ENCODE measurements around the gene GALNT6.
"Not testable (repeated sequence)": the region's sequence is repeated elsewhere in the genome, so short reads cannot be mapped to it uniquely, and the experiment has no call there.

The GALNT6 gene

DNA sequence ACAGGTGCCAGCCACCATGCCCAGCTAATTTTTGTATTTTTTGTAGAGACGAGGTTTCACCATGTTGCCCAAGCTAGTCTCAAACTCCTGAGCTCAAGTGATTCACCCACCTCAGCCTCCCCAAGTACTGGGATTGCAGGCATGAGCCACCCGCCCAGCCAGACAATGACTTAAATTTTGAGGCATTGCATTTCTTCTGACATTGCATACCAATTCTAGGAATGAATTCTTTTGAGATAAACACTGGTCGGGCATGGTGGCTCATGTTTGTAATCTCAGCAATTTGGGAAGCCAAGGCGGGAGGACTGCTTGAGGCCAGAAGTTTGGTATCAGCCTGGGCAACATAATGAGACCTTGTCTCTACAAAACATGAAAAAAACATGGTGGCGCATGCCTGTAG lies 42.2 kb downstream of the GALNT6 start:
- no peak for DNase-seq

DNA sequence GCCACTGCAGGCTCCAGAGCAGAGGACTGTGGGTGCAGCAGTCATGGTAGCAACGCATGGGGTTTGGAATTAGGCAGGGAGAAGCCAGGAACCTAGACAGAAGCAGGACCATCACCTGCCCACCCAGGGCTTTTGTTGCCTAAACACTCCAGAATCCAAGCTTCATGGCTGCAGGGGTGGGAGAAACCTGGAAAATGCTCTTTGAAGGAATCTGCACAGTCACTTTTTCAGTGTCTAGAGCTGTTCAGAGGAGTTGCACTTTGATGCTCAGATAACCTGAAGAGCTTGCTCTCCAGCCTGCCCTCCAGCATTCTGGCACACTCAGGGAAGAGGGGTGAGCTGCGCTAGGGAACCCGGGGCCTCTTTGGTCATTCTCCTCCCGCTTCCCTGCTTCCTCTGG lies 43.1 kb downstream of the GALNT6 start:
- DNase-seq = no peak

DNA sequence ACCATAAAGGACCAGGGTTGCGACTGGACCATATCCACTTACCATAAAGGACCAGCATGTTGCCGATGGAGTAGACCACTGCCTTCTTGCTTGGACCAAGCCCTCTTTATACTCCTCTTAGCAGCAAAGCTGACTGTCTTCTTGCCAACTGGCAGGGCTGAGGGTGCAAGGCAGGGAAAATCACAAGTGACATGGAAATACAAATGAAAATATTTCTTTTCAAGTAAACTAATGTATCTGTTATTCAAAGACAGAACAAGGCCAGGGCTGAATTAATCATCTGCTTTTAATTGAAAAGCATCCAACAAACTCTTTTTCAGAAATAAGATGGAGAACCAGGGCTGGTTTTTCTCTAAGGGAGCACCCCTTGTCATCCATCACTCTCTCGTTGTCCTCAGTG lies 44.6 kb downstream of the GALNT6 start, which contains the start of gene CELA1:
Gene CELA1 (minus strand): TSS at position 99 of the 400 bp plus-strand sequence. CDS start 41 bp downstream, at position 58.
- no peak for DNase-seq

DNA sequence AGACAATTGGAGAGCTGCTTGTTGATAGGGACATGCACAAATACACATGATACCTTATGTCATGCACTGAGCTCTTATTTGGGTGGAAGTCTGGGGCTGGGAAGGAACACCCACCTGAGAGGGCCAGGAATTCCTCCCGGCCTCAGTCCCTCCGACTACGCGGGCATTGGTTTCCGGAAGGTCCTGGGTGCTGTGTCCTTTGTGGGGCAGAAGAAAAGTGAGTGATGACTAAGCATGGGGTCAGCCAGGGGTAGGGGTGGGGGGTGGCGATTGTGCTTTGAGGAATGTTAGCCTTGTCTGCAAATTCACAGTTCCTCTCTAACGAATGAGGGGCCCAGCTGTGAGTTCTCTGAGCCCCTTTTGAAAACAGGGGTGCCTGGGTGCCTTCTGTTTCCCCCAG lies 45.5 kb downstream of the GALNT6 start:
- DNase-seq = no peak

DNA sequence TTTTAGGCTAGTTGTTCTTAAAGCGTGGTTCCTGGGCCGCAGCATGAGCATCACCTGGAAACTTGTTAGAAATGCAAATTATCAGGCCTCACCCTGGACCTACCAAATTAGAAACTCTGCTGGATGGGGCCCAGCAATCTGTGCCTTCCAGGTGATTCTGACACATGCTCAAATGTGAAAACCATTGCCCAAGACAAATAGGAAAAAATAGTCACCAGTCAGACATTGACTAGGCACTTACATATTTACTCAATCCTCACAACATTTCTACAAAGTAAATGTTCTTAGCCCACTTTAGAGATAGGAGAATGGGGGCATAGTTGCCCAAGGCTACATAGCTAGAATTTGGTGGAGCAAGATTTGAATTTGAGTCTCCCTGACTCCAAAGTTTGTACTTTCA lies 48.0 kb downstream of the GALNT6 start:
- no peak for DNase-seq

DNA sequence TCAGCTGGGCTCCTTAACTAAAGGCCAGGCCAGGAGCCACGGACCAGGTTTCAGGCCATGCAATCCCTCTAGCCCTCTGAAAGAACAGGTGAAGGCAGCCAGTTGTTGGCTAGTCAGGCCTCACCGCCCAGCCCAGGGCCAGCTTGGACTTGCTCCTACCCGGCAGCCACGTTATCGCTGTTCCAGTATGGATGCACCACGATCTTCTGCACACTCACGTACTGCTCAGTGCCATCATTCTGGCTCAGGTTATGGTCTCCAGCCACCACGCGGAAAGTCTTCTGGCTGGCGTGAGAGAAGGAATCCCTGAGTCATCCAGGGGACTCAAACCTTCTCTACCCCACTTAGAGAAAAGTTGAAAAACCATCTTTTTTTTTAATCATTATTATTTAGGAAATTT lies 48.8 kb downstream of the GALNT6 start:
- DNase-seq = no peak

DNA sequence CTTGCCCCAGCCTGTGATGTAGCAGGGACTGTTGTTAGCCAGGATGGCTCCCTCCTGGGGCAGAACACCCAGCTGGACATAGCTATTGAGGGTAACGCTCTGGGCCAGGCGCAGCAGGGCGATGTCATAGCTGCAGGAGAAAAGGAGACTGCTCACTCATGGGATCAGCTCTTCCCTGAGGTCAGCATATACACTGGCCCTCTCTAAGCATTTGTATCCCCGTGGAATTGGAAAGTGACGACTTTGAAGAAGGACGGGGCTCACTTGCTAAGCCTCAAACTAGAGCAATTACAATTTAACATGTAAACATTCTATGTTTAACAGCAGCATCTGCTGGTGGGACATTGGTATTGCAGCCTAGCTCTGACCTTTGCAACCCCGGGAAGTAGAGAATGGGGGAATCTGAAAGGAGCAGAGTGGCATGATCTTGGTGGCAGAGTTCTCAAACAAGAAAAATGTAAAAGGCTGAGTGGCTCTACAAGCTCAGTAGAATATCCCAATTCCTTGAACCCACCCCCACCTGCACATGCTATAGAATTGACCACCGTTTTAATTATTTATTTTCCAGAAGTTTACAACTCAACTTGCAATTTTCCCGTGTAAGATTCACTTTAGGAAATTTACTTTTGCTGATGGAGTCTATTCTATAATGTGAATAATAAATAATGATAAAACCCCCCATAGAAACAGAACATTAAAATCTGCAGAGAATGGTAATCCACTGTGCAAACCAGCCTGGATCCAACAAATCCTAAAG lies 49.8 kb downstream of the GALNT6 start:
- DNase-seq = peak; percentile 91

DNA sequence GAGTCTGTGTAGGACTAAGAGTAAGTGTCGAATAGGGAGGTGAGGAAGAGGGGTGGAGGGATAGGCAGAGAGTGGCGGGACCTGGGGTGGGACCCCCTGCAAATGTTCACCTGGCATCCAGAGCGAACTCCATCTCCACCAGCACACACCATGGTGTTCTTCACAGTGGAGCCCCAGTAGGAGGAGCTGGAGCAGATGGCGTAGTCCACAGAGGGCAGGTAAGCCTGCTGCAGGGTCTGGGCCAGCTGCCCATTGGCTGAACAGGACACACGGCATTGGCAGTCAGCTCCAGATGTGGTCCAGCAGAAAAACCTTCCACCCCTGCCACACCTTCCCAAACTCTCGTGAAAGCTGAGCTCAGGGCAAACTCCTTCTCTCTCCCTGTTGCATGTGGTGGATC lies 51.5 kb downstream of the GALNT6 start:
- no peak for DNase-seq

DNA sequence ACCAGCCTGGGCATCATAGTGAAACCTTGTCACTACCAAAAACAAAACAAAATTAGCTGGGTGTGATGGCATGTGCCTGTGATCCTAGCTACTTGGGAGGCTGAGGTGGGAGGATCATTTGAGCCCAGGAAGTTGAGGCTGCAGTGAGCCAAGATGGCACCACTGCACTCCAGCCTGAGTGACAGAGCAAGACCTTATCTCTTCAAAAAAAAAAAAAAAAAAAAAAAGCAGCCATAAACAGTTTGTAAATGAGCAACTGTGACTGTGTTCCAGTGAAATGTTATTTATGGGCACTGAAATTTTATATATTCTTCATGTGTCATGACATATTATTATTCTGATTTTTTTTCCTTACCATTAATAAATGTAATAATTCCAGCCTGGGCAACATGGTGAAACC lies 53.9 kb downstream of the GALNT6 start:
- DNase-seq = not testable (repeated sequence)

DNA sequence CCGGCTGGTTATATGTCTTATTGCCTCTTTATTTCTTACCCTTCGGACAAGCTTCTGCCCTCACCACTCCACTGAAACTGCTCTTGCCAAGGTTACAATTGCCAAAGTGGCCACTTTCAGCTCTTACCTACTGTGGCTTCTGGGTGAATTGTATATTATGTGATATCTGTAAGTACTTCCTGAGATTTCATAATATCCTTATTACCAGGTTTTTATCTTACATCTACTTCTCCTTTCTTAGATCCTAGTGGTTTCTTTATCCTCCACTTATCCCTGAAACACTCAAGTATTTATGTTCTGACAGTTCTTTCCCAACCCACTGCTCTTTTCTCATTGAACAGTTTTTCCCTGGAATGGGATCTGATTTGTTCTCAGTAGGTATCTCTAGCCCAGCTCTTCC lies 55.3 kb downstream of the GALNT6 start:
- DNase-seq = peak; percentile 68

DNA sequence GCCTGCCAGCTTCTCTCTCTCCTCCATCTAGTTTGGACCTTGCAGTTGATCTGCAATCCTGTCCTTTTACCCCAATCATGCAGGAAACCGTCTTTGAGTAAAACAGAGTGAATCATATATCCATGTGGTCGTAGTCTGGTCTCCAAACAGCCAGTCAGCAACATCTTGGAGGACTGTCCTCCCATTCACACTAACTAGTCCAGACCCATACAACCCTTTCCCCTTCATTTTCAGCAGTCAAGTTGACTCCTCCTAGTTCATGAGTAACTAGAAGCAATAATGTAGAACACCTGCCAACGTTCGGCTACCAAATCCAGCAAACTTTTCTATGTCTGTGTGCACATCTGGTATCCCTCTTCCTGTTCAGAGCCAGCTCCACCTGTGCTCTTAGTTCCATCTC lies 56.4 kb downstream of the GALNT6 start:
- DNase-seq = no peak

DNA sequence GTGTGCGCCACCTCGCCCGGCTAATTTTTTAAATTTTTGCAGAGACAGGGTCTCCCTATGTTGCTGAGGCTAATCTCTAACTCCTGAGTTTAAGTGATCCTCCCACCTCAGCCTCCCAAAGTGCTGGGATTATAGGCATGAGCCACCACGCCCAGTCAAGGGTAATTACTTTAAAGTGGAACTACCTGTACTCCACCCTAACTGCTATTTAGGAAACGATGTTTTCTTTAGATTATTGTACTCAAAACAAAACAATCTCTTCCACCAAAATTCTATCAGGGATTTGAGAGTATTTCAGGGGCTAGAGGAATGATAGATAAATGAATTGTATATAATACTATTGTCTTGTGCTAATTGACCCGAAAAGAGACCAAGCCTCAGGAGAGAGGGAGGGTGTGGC lies 57.7 kb downstream of the GALNT6 start:
- no peak for DNase-seq

DNA sequence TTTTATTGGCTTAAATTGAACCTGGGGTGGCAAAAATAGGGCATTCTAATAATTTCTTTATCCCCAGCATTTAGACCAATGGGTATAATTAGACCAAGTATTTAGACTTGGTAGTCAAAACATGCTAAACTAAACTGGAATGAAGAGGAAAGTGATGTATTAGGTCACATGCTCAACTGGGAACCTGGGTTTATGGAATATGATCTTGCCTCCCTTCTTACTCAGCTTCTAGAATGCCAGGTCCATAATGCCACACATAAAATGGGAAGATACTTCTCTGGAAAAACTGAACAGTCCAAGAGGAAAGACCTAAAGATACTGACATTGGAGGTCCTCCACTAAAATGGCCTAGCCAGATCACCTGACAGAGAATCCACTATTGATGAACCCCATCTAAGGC lies 61.0 kb downstream of the GALNT6 start:
- DNase-seq = no peak

DNA sequence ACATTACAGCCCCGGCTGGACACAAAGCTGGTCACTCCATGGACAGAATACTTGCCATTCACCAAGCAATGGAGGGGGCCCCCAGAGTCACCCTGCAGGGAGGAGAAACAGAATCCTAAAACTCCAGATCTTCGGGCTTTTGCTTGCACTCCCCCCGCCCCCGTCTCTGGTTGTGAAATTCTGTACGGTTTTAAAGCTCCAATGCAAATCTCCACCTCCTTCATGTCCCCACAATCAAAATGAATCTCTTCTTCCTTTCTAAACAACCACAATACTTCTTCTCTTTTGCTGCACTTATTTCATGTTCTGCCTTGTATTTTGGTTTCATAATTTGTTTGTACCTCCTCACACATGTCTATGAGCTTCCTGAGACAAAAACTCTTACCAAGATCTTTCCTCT lies 61.5 kb downstream of the GALNT6 start:
- DNase-seq = peak; percentile 72

DNA sequence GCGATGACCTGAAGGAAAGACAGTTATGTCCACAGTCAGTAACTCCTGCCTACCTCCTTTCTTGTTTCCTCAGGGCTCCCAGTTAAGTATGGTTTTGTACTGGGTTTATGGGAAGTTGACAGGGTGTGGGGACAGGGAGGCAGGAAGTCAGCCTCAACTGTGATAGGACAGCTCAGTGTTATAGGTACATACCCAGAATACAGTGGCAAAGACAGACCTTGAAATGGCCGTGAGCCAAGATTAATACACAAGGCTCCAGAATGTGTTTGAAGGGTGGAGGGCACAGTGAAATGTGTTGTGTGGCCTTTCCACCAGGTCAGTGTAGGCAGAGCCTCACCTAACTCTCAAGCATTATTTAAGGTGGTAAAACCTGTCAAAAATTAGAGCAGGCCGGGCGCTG lies 62.6 kb downstream of the GALNT6 start:
- DNase-seq = no peak

DNA sequence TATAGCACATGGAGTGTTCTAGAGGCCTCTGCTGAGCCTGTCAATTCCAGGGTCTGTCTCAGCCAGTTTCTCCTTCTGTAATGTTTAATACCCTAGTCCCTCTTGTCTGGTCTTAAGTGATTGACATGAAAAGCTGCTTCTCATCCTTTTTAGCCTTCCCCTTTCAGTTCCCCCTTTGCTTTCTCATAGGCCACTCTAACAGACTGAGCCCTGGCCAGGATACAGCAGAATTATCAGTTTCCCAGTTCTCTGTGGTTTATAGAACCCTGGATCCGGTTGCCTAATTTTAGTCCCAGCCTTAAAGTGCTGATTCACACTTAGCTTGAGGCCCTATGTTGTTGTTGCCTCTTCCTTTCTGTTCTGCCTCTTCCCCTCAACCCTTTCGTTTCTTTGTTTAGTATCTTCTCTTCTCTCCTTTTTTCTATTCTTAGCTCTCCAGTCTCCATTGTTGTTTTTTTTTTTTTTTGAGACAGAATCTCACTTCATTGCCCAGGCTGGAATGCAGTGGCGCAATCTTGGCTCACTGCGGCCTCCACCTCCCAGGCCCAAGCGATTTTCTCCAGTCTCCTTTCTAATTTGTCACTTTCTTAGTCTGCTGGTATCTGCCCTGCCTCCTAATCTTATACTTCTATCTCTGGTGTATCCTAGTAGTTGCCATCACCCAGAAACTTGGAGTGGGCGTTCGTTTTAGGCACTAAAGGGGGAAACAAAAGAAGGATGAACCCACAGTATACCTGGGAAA lies 64.3 kb downstream of the GALNT6 start:
- peak; percentile 98 for DNase-seq

DNA sequence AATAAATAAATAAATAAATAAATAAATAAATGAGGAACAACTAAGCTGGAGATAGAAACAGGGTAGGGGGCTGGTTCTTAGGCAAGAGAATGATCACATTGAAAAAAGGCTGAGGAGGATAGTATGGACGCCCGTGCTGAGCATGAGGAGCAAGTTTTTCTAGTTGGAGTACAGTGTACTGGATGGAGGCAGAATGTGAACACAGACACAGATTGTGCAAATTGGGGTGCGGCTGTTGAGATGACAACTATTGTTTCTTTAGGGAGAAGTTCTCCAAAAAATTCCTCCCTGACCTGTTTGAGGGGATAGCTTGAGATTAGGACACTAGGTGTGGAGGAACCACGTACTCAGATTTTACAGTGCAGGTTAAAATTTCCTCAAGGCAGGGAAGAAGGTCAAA lies 66.3 kb downstream of the GALNT6 start:
- no peak for DNase-seq

DNA sequence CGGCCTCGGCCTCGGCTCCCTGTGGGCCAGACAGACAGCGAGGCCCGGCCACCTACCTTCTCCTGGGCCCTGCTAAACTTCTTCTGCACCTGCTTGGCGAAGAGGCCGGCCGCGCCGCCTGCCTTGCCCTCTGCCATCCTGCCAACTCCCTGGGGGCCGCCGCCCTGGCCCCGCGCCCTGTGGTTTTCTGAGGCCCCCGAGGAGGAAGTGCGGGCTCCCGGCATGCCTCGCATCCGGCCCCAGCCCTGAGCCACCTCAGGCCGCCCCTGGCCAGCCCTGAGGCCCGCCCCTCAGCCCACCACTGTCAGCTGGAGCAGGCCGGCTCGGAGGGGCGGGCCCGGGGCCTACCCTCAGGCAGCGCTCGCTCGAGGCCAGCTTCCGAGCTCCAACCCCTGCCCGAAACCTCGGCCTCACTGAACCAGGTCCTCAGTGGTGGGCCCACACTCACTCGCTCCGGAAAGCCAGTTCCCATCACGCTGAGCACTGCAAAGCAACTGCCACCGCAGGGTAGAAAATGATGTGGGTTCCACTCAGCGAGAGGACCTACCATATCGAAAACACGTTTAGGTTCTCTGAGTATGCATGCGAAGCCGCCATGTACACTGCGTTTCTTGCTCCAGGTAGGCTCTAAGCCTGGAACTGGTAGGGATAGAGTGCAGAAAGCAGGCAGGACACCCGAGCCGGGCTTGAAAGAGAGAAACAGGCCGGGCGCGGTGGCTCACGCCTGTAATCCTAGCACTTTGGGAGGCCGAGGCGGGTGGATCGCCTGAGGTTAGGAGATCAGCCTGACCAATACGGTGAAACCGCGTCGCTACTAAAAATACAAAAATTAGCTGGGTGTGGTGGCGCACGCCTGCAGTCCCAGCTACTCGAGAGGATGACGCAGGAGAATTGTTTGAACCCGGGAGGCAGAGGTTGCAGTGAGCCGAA lies 67.0 kb downstream of the GALNT6 start, which contains the start of gene BIN2:
Gene BIN2 (minus strand): TSS at position 209 of the 930 bp plus-strand sequence. CDS start 72 bp downstream, at position 137.
- peak; percentile 95 for DNase-seq

DNA sequence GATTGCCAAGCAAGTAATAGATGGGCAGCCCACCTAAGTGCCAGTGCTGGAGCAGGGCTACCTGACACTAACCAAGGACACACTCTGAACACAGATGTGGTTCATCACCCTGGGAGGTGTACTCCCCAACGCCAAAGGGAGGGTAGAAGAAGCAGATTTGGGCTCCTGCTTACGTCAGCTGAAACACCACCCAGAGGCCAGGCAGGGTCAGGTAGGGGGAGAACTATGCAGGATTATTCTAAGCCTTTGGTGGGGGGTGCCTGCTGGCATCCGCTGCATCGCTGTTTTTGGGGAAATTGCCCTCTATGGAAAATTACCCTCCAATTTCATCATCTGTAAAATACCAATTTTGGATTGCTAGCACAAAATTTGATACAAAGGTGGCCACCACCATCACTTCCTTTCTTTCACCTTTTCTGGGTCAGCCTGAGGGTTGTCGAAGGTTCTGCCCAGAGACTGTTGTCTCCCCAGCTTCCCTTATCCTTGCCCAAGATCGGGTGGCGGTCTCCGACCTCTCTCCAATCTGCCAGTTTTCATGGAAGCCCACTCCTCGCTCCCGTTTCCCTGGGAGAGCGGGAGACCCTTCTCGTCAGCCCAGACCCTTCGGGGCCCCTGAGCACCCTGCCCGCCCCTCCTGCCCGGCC lies 67.8 kb downstream of the GALNT6 start:
- DNase-seq = peak; percentile 59

DNA sequence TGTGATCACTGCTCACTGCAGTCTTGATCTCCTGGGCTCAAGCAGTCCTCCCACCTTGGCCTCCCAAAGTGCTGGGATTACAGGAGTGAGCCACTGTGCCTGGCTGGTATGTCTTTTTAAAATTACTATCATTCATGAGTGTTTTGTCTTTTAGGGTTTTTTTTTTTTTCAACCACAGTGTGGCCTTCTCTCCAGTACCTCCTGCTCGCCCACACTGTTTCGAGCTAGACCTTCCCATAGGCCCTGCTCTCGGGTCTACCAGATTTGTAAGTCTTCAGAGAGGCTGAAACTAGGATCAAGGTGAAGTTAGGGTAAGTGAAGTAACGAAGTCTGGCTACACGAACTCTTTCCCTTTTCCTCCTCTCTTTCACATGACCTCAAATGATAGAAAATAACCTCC lies 68.8 kb downstream of the GALNT6 start:
- peak; percentile 45 for DNase-seq

DNA sequence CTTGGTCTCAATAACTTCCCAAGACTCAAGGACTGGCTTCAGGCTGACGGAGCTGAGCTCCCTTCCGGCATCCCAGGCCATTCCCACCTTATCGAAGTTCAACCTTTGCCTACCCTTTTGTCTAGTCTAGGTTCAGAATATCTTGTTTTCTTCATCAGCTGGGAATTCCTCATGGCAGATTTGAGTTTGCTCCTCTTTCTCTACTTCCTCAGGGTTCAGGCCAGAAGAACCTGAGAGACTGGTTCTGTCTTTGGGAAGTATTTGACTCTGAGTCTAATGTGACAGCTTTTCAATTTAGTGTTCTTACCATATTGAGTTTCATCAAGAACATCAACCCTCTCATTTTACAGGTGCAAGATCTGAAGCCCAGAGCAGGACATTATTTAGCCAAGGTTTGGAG lies 69.3 kb downstream of the GALNT6 start:
- no peak for DNase-seq

DNA sequence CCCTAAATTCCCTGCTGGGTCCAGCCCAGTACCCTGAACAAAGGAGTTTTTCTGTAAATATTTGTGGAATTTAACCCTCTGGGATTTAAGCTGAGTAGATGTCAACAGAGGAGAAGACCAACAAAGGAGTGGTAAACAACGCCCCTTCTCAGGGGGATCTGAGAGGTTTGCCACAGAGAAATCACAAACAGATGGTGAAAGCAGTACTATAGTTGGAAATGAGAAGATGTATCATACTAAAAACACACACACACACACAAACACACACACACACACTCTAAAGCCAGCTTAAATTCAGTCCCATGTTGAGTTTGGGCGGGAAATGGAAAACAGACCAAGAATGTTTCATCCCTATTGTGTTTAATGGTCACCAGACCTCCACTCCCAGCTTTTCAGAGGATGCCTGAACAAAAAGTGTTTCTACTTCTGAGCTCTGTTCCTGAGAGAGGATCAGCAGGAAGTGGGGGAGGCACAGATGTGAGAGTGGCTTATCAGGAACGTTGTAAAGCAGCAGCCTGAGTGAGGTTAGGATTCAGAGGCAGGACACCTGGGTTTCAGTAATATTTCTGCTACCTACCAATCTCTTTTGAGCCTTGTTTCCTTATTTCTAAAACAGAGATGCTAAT lies 70.4 kb downstream of the GALNT6 start:
- peak; percentile 76 for DNase-seq
